Coronary artery (tissue), 2 donors: Measurements from ENCODE around the gene LRRTM4.

ENCODE experiments used
- DNase-seq: peaks from one replicate; pipeline ENCODE4 v3.0.0-alpha.2; 2017; ENCODE audit warnings: low spot score
- H3K27ac ChIP-seq, 2 donors: fragments of 200-600 bp; sonication (generic); one replicate each; pipeline ENCODE4 v1.5.1; 2016 to 2019
- H3K4me3 ChIP-seq: fragments of 200-600 bp; sonication (generic); 2 replicates; pipeline ENCODE4 v1.5.1; 2016; ENCODE audit warnings: mild to moderate bottlenecking, moderate library complexity
- TF ChIP-seq, protein P1 (sequence below): fragments of 200-600 bp; sonication (generic); IDR thresholded peaks from one replicate; pipeline ENCODE4 v1.5.1; 2019; ENCODE audit warnings: antibody characterized with exemption

Gene LRRTM4

DNA sequence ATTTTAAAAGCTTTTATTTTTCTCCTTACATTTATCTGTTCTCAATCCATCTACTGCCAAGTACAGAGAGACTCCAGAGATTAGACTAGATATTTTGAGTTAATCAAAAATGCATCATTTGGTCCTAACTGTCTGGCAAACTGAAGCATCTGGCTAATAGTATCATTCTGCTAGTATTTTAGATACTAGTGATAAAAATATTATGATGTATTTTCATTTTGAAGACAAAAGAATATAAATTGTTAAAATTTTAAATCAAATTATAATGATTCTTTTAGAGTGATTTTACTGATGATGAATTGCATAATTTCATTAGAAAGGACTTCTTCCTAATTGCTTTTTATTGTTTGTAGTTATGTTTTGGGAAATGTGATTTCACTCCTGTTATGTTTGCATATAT is 584.0 kb downstream of the LRRTM4 start:
- no peak overlapping the region for H3K4me3 ChIP-seq
- no peak overlapping the region for H3K27ac ChIP-seq
- TF ChIP-seq, protein P1, sequence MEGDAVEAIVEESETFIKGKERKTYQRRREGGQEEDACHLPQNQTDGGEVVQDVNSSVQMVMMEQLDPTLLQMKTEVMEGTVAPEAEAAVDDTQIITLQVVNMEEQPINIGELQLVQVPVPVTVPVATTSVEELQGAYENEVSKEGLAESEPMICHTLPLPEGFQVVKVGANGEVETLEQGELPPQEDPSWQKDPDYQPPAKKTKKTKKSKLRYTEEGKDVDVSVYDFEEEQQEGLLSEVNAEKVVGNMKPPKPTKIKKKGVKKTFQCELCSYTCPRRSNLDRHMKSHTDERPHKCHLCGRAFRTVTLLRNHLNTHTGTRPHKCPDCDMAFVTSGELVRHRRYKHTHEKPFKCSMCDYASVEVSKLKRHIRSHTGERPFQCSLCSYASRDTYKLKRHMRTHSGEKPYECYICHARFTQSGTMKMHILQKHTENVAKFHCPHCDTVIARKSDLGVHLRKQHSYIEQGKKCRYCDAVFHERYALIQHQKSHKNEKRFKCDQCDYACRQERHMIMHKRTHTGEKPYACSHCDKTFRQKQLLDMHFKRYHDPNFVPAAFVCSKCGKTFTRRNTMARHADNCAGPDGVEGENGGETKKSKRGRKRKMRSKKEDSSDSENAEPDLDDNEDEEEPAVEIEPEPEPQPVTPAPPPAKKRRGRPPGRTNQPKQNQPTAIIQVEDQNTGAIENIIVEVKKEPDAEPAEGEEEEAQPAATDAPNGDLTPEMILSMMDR, result no peak
- no peak for DNase-seq

DNA sequence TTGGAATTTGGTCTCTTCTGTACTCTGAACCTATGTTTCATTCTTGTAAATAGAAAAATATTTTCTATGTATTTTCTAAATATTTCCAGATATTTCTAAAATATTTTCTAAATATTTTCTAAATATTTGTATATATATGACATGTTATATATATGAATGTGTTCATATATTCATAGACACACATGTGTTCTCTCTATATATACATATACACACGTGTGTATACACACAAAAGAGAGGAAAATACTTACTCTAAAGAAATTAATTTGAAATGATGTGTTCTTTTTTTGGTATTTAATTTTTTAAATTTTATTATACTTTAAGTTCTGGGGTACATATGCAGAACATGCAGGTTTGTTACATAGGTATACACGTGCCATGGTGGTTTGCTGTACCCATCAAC is 589.6 kb downstream of the LRRTM4 start:
- Histone ChIP-seq H3K4me3 (no peak overlapping the region), H3K27ac (no peak overlapping the region)
- TF ChIP-seq, protein P1, result no peak
- no peak for DNase-seq

DNA sequence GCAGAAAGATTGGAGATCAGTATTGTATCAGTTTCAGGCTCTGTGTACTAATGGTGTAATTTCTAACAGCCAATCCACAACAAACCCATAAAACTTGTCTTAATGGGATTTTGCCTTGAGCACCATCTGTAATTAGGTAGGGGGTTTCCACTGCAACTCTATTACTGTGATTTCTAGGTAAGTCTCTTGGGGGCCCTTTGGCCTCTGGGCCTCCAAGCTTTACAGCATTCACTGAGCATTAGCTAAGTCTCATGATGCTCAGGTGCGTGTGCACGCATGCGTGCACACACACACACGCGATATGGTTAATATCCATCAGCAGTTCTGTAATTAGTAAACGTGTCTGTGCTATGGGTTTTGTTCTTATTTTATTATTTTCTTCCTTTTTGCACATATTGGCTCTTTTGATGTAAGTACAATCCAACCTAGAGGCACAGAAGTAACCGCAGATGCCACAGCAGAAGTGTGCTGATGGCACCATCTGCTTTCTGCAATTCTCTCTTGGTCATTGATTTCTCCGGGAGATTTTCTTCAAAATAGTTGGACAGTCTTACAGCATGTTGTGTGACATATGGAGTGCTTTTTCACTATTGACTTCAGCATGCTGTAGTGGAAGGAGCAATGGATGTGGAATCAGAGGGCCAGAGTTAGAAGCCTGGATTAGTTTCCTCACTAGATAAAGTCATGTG is 592.0 kb downstream of the LRRTM4 start:
- H3K27ac ChIP-seq, result no peak overlapping the region
- TF ChIP-seq, protein P1, result no peak
- H3K4me3 ChIP-seq, result no peak overlapping the region
- DNase-seq, result no peak

DNA sequence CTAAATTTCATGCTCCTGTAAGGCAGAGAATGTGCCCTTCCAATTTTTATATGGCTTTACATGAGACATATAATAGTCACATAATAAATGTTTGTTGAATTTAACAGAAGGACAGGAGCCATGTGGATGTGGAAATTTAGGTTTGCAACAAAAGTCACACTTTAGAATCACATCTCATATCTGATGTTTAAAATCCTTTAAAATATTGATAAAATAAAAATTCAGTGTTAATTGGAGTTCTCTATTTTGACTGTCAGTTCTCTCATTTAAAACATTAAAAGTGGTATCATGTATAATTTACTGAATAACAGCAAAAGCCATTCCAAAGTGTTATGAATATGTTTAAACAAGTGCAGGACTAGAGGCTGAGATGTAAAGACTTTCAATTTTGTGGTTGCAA is 594.1 kb downstream of the LRRTM4 start:
- TF ChIP-seq, protein P1, result no peak

DNA sequence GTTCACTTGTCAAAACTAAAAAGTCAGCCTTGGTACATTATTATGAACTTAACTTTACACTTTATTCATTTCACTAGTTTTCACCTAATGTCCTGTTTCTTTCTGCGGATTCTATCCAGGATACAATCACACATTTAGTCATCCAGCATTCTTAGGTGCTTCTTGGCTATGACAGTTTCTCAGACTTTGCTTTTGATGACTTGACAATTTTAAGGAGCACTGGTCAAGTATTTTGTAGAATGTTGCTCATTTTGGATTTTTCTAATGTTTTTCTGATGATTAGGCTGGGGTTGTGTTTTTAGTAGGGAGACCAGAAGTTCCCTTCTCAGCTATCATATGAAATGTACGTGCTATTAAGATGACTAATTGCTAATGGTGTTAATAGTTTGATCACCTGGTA is 601.2 kb downstream of the LRRTM4 start:
- DNase-seq, result no peak
- TF ChIP-seq, protein P1, result no peak
- H3K4me3 ChIP-seq, result no peak overlapping the region
- no peak overlapping the region for H3K27ac ChIP-seq

More for the DNA sequence above, 594.1 kb downstream of the LRRTM4 start:
- no peak overlapping the region for H3K4me3 ChIP-seq
- DNase-seq, result no peak
- H3K27ac ChIP-seq, result no peak overlapping the region

DNA sequence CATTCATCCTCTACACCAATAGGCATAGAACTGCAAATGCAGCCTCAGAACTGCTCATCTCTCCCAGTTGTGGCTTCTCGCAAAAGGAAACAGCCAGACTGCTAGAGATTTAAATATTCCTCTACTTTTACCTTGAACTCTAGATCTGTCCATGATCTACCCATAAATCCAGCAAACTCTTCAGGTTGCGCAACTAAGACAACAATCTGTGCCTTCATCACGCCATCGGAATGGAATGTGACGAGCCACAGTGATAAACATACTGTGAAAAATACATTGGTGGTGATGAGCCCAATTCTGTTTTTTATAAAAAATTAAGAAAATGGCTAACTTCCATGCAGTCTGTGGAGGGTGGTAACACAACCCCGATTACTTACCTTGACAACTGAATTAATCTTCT is 626.7 kb downstream of the LRRTM4 start:
- Histone ChIP-seq H3K4me3 (no peak overlapping the region), H3K27ac (no peak overlapping the region)
- TF ChIP-seq, protein P1, result no peak
- no peak for DNase-seq

DNA sequence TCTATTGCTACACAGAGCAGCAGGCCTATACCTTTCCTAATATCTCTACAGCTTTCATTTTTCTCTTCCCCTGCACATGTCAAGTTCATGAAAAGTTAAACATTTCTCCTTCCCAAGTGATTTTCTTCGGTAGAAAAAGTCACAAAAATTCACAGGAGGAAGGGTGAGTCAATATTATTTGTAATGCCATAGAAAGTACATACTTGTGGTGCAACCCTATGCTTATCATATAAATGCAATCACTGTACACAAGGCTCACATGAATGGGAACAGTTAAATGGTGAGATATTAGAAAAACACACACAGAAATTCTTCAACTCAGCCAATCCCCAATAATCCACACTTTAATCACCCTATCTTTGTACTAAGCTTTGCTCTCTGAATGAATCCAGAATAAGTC is 651.6 kb downstream of the LRRTM4 start:
- no peak for DNase-seq
- Histone ChIP-seq H3K4me3 (no peak overlapping the region), H3K27ac (no peak overlapping the region)
- TF ChIP-seq, protein P1, result no peak
